PC-9 (cell line): ENCODE results near the gene MAOA.

Source experiments
- CTCF ChIP-seq: fragments of 200-600 bp; sonication (generic); conservative IDR thresholded peaks from 2 replicates; pipeline ENCODE4 v1.6.1; 2017; ENCODE audit warnings: mixed run types, antibody characterized with exemption, mild to moderate bottlenecking, moderate library complexity
- EZH2 ChIP-seq: fragments of 200-600 bp; sonication (generic); IDR thresholded peaks from 2 replicates; pipeline ENCODE4 v1.8.0; 2017; ENCODE audit warnings: antibody characterized with exemption, low read depth

GRCh38 chrX:43679058-43679457, 23.0 kb downstream of the MAOA start:
- TF ChIP-seq CTCF (no peak), EZH2 (no peak)
